MM.1S (cell line): Measurements from ENCODE around the gene SMC4.

Experiments used
- EZH2 ChIP-seq: fragments of 300-600 bp; sonication (generic); optimal IDR thresholded peaks from 2 replicates; pipeline ENCODE3; 2017; ENCODE audit warnings: low read depth, mild to moderate bottlenecking, antibody characterized with exemption, low read length, mixed read lengths
- EZH2phosphoT487 ChIP-seq: fragments of 300-600 bp; sonication (generic); IDR thresholded peaks from 2 replicates; pipeline ENCODE4 v1.6.1; 2018; ENCODE audit warnings: antibody characterized with exemption, low read length
- TF ChIP-seq, protein P1 (sequence below): fragments of 300-600 bp; sonication (generic); IDR thresholded peaks from 2 replicates; pipeline ENCODE4 v1.5.1; 2016; ENCODE audit warnings: antibody characterized with exemption, low read length, mixed read lengths

DNA sequence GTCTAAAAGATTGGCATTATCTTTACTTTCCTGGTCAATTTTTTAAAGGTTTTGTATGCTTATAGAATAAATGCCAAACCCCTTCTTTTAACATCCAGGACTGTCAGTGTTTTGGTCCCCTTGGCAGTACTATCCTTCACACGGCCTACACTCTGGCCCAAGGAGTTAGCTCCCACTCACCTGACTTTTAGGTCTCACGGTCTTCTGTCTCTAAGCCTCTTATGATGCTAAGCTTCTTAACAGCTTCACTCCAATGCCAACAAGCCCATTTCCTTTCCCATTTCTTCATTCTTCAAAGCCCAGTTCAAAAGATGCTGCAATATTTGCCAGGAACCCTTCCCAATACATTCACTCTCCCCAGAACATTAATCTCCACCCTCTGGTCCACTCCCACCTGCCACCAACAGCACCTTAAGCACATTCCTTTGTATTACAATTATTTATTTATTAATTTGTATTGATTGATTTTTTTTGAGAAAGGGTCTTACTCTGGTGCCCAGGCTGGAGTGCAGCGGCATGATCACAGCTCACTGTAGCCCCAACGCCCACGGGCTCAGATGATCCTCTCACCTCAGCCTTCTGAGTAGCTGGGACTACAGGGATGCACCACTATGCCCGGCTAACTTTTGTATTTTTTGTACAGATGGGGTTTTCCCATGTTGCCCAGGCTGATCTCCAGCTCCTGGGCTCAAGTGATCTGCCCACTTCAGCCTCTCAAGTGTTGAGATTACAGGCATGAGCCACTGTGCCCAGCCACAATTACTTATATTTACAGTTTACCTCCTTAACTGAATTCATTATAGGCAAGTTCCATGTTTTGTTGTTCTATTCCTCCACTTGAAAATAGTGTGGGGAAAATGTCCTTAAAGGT lies 28.2 kb upstream of the SMC4 start:
- TF ChIP-seq, protein P1, sequence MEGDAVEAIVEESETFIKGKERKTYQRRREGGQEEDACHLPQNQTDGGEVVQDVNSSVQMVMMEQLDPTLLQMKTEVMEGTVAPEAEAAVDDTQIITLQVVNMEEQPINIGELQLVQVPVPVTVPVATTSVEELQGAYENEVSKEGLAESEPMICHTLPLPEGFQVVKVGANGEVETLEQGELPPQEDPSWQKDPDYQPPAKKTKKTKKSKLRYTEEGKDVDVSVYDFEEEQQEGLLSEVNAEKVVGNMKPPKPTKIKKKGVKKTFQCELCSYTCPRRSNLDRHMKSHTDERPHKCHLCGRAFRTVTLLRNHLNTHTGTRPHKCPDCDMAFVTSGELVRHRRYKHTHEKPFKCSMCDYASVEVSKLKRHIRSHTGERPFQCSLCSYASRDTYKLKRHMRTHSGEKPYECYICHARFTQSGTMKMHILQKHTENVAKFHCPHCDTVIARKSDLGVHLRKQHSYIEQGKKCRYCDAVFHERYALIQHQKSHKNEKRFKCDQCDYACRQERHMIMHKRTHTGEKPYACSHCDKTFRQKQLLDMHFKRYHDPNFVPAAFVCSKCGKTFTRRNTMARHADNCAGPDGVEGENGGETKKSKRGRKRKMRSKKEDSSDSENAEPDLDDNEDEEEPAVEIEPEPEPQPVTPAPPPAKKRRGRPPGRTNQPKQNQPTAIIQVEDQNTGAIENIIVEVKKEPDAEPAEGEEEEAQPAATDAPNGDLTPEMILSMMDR, result no peak
- no peak for TF ChIP-seq EZH2phosphoT487
- no peak for TF ChIP-seq EZH2
